ENCODE data around the gene CDK4.
A peak's percentile ranks its signal among the peaks of the same experiment; 100 is the strongest.

Gene CDK4

DNA sequence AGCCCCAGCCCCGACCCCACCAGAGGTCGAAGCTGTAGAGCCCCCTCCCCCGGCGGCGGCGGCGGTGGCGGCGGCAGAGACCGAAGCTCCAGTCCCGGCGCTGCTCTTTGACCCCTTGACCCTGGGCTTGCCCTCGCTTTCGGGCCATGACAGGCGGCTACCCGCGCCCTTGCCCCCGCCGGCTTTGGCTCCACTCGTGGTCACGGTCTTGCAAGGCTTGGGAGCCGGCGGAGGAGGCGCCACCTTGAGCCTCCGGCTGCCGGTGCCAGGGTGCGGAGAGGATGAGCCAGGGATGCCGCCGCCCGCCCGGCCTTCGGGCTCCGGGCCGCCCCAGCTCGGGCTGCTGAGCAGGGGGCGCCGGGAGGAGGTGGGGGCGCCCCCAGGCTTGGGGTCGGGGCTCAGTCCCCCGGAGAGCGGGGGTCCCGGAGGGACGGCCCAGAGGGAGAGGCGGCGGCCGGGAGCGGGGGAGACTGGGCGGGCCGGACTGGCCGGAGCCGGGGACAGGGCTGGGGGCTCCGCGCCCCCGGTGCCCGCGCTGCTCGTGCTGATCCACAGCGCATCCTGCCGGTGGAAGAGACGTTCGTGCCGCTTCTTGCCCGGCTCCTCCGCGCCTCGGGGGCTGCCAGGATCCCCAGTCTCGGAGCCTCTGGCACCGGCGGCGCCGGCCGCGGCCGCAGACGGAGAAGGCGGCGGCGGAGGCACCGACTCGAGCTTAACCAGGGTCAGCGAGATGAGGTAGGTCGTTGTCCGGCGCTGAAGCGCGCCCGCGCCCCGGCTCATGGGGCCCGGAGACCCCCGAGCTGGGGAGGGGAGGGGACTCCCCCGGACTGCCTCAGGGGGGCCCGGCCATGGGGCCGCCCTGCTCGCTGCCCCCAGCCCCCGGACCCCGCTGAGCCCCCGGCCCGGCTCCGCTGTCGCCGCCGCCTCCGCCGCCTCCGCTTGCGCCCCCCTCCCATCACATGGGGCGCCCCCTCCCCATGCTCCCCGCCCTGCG is 14.3 kb downstream of the CDK4 start:
- peak in 1 of 2 experiments; percentile 42 for DNase-seq

DNA sequence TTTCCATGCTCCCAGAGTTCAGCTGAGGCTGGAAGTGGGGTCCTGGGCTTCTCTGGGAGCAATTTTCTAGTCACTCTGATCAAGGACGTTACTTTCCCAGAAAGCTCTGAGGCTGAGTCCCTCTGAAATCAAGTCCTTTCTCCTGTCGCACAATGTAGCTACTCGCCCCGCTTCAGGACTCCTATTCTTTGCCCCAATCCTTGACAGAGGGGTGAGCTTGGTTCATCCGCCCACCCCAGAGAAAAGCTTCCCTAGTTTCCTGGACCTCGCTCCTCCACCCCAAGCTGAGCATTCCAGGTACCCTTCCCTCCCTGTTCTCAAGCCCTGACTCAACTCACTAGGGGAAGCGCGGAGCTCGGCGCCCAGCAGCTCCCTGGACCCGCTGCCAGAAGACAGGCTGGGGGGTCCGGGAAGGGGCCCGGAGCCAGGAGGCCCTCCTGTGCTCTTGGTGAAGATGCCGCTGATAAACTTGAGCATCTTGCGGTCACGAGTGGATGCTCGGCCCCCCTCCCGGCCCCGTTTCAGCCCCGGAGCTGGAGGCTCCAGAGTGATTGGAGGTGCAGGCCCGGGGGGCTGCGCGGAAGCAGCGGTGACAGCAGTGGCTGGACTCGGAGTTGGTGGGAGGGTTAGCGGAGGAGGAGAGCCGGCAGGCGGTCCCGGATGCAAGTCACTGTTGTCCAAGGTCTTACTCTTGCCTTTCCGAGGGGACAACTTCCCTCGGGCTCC is 15.2 kb downstream of the CDK4 start:
- no peak for DNase-seq

DNA sequence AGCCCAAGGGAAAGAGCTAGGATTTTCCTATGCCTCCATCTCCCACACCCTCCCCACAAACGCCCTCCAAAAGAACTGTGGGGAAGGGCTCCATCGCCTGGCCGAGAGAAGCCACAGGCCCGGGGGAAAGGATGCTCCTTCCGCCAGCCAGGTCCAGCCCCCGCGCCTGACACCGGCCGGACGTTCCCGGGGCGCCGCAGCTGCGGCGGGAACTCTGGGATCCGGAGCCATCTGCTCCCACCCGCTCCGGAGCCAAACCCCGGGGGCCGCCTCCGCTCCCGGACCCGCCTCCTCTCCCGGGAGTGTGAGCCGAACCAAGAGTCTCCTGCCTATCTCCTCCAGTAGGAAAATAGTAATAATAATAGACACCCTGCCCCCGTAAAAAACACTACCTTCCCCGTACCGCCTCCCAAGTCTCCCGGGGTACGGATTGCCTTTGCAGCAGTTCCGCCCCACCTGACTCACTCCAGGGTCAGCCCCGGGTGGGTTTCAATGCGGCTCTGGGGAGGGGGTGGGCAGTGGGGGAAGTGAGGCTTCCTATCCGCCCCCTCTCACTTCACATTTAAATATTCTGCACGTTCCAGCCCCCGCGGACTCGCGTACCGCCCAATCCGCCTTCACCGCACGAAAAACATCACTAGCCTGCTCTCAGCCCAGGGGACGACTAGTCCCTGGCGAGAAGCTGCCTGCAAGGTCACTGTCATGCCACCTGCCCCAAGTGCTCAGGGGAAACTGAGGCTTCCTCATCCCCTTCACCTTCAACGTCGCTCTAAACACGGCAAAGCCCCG is 16.0 kb downstream of the CDK4 start:
- DNase-seq = peak; percentile 43 to 63

DNA sequence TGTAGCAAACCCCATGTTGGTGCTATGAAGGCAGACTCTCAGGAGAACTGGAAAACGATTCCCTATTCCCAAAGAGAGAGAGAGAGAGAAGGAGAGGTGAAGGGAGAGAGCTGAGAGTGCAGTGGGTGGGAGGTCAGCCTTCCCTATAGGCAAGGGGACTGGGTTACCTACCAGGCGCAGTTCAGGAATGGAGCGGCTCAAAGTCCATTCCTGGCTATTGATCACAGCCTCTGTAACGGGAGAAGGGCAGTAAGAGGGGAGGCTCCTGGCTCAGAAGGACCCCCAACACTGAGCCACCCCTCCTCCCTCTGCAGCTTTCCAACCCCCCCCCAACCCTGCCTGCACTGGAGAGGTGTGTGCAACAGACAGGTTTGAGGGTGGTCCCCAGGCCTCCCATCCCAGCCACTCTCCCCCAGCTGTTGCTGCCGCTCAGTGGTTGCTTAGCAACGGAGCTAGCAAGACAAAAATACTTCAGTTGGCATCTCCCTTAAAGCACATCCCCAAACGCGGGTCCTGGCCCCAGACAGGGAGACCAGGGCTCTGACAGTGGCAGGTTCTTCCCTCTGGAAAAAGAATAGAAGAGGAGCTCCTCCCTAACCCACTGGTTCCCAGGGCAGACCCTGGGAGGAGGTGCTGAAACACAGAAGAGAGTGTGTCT is 16.8 kb downstream of the CDK4 start:
- DNase-seq = peak in 1 of 2 experiments; percentile 22

DNA sequence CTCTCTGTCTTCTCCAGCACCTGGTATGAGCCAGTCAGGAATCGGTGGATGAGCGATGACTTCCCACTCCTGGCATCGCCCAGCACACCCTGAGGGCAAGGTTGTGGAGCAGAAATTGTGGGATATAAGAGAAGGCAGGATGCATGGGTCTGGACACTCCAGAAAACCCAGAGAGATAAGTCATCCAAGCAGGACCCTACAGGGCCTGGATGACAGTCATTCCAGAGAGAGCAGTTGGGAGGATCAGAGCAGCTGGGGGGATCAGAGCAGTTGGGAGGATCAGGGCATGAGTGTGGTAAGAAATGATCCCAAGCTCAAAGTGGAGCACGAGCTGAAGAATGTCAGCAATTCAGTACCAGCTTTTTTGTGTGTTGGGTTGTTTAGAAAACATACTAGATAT is 17.5 kb downstream of the CDK4 start:
- DNase-seq = no peak

DNA sequence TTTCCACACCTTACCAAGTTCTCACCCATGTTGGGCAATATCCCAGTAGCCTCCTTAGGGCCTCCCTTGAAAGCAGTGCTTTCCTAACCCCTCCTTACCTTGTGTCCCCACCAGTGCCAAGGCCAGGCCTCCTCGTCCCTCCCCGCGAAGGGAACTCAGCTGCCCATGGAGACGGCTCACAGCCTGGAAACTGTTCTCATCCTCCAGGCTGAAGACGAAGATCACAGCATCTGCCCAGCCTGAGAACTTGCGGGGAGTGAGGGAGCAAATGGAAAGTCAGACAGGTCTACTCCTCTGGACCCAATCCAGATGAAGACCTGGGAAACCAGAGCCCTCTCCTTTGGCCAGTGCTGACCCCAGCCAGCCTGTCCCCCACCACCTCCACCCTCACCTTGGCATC is 18.2 kb downstream of the CDK4 start:
- no peak for DNase-seq

DNA sequence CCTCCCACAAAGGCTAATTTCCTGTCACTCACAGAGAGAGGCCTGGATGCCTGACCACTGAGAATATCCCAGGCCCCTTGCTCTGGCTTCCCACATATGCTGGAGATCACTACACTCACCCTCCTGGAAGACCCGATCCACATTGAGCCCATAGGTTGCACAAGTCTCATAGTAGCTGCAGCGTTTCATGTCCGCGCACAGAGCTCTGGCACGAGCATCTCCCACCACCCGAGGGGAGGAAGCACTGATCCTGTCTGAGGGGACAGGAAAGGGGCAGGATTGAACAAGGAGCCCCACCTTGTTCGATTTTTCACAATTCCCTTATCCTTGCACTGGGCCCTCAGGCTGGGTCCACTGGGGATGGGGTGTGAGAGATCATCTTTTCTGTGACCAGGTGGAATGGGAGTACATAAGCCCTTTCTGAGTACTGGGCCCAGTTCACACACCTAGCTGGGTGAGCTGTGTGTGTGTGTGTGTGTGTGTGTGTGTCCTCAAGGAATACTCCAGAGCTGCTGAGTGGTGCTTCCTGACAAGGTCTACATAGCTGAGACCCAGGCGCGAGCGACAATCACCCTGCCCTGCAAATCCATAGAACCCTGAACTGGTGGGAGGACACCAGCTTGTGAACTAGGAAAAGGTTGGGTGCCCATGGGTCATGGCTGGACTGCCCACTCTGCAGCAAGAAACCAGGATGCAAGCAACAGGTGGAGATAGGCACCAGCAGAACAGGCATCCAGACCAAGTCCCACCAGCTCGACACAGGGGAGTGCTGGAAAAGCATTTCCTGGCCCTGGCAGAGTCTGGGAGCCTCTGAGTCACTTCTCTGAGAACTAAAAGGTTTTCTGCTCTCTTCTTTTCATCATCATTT is 19.1 kb downstream of the CDK4 start:
- no peak for DNase-seq

DNA sequence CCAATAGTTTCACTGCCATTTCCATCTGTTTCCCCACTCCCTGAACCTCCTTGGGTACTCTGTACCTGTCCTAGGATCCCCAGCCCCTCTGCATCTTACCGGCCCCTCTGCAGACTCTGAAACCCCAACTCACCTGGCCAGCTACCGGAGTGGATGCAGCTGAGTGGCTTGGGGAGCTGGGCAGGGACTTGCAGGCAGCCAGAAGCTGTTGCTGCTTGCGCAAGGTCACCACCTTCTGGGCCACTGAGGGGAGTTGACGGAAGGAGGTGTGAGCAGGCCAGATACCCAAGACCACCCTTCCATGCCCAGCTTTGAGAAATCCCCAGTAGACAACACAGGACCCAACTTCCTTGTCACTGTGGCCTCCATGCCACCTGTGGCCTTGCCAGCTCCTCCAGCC is 19.8 kb downstream of the CDK4 start:
- DNase-seq = no peak

DNA sequence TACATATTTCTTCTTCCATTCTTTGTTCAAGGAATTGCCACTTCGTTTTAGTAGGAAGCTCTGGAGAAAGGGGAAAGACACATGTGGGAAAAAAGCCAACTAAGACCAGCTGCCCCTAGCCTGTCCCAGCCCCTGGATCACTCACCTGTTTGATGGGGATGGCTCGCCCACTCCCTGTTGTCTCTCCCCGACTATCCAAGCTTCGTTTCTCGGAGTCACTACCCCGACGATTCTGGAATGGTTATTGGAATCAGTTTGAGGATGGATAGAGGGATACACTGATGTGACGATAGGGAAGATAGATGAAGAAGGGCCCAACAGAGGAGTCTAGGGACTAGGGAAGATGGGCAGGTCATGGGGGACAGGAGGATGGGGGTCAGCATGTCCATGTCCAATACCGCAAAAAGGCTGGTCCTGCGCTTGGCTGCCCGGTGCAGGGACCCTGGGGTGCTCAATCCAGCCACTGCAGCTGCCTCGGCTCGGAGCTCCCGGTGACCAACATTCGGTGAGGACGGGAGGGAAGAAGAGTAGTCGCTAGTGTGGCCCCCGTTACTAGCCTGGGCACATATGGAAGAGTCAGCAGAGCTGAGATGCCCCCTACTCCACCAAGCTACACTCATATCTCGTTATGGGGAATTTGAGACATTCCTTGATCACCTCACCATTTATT is 20.6 kb downstream of the CDK4 start:
- no peak for DNase-seq

DNA sequence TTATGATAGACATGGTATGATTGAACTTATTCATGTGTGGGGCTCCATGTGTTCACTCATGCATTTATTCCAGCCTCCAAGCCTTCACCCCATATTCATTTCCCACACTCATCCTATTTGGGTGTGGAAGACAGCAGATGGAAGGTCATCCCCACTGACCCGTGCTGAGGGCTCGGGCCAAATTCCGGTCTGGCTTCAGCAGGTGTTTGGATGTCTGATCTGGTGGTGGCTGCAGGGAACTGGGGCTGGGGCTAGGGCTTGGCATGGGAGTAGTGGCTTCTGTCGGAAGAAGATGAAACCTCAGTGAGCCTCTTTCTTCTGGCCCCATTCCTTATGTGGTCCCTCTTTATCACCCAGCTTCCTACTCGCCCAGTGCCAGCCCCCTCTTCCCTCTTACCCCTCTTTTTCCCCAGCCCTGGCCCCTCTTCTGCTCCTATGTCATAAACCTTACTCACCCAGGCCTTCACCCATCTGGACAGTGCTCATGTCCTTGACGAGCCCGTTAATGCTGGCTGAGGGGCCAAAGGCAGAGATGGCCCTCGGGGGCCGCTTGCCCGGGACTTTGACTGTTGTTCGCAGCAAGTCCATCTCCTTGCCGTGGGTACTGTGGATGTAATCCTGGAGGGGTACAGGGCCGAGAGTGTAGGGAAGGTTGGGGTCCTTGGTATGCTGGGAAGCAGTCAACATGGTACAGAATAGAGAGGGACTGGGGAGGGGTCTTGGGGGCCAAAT is 21.6 kb downstream of the CDK4 start:
- no peak for DNase-seq

DNA sequence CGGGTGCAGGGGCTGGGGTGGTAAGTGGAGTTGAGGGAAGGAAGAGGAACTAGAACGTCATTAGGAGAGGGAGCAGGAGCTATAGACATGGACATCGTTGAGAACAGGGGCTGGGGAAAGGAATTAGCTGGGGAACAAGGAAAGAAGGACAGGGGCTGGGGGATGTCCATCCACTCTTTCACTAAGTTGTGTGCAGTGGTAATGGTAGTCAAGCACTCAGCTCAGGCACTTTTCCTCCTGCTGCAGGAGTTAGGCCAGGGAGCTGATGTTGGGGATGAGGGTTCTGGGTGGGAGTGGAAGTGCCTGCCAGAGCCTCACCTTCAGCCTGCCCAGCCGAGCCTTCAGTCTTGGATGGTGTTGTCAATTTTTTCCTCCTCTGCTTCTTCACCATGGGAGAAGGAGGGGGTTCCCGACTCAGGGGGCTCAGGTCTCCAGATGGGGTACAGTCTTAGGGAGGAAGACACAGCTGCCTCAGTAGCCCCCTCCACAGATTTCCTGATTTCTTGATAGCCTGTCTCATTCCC is 22.7 kb downstream of the CDK4 start:
- DNase-seq = no peak

DNA sequence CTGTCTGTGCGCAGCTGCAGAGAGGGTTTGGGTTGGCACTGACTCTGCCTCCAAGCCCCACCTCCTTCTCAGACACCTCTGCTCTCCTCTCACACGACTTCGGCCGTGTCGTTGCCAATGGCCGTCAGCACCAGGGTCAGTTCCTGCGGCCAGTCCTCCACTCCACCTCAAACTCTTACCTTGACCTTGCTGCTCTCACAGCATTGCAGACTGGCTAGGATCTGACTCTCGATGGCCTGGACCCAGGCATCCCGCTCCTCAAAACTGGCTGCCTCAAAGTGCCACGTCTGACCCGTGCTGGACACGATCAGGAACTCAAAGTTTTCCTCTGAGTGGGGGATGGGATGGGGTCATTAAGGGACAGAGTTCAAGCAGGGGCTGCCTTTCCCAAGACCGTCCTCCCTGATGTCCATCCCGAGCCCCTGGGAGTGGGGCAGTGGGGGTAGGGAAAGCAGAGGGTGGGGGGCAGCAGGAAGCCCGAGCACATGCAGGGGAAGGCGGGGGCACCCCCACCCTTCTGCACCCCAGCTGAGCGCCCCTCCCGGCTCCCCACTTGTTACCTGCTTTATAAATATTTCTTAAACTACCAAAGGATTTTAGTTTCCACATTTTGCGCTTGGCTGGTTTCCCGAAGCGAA is 24.2 kb downstream of the CDK4 start:
- DNase-seq = no peak

DNA sequence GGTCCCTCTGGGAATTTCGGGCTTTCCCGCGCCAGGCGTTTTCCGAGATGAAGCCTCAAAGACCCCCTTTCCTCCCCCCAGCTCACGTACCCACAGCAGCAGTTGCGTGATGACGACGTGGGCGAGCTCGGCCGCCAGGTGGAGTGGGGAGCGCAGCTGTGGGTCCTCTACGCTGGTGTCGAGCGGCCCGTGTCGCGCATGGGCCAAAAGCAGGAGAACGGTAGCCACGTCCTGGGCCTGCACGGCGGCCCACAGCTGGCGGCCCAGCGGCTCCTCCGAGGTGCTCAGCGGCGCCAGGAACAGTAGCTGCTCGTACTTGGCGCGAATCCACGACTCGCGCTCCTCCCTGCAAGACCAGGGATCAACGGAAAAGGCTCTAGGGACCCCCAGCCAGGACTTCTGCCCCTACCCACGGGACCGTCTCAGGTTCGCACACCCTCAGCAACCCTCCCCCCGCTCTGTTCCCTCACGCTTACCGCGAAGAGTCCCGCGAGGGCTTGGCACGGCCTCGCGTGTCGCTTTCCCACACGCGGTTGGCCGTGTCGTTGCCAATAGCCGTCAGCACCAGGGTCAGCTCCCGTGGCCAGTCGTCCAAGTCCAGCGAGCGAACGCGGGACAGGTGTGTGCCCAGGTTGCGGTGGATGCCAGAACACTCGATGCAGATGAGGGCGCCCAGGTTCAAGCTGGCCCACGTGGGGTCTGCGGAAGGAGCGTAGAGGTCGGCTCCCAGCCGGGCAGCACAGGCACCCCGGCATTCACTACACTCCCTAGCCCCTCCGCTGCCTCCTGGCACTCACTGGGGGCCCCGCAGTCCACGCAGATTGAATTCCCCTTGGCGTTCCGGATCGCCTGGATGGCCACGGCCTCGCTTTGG is 25.0 kb downstream of the CDK4 start:
- DNase-seq = no peak

DNA sequence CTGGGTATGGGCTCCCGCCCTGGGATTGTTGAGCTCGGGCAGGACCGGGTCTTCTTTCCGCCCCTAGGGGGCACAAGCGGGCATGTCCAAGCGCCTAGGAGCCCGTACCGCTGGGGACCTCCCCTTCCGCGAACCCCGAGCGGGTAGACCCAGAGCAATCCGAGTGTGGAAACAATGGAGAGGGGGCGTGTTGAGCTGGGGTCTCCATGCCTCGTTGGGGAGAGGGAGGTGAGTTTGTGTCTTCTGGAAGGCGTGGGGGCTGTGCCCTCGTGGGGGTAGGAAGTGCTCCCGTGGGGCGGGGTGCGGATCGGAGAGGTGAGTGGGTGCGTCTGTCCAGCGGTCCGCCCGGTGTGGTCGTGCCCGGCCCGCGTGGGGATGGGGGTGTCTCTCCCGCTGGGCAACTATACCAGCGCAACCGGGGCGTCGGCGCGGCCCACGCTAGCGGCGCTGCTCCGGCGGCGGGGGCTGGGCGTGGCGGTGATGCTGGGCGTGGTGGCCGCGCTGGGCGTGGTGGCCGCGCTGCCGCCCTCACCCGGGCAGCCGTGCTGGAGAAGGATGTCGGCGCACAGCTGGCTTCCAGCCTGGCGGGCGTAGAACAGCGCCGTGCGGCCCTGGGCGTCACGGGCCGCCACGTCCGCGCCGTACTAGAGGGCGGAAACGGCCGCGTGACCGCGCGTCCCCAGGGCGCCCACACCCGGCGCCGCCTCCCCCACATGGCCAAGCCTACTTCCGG is 25.8 kb downstream of the CDK4 start:
- DNase-seq = peak; percentile 85 to 93

DNA sequence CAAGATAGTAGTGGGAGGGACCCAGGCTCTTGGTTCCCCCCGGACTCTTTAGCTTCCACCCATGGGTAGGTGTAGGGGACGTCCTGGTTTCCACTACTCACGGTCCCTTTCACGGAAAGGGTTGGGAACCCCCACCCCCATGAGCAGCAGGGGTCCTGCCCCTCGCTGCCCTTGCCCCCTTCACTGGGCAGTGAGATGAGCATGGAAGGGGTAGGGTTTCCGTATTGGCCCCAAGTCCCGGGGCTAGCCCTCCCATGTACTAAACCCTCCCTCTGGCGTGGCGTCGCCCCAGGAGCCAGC is 26.3 kb downstream of the CDK4 start:
- no peak for DNase-seq

DNA sequence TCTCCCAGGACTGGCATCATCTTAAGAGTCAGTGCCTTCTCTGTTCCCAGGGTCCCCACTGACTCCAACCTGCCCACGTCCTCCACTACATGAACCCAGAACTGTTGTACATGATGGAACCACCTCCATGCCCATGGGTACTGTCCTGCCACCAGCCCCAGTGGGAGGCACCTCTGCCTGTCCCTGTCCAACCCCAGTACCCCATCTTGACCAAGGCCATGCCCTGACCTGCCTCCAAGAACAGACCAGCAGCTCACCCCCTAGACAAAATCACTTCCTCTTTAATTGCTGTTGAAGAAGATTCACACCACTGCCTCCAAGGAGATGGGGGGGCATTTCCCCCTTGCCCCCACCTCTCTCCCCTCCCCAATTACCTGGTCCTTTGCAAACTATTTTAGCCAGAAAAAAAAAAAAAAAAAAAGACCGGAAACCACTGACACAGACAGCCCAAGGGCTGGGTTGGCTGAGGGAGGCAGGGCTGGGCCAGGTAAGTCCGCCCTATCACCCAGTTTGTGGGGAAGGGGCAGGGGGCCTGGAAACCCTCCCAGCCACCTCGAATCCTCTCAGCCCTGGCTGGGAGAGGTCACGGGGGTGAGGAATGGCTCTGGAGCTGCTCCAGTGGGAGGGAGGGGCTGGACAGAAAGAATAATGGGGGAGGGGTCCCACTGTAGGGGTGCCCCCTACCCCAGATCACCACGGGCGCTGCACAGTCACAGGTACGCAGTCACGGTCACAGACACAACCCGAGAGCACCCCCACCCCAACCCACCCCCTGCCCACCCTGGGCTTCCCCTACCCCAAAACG is 27.0 kb downstream of the CDK4 start:
- no peak for DNase-seq

All from NCI-H2081 (cell line).